HepG2 (cell line): ENCODE results near the gene KCNJ4. TPM values are rescaled to one million over a fixed set of nuclear protein-coding genes. Genes with fewer than 3 reads are reported as not detected.
"Not testable (repeated sequence)": the region's sequence is repeated elsewhere in the genome, so short reads cannot be mapped to it uniquely, and the experiment has no call there.

Experiments
- ATAC-seq: fragments of 200-7000 bp; cut with Tn5 transposase; 3 replicates; pipeline ENCODE4 v1.9.1; 2020; ENCODE audit warnings: mild to moderate bottlenecking, moderate library complexity
- BruUV-seq: library from RNA; stranded (reverse); fragments of 400-500 nt; replicated peaks from 2 replicates; lab custom pipeline; 2021; lab: Mats Ljungman, UMichigan
- CTCF ChIA-PET: fragments of 300-600 bp; formaldehyde crosslinking; extraction: SDS; loops from one replicate; lab custom pipeline; 2021; ENCODE audit warnings: low total read pairs, inconsistent platforms, low intra/inter-chr PET ratio; lab: Yijun Ruan, JAX
- POLR2A ChIA-PET: fragments of 350-600 bp; sonication (Branson Sonifier 250); formaldehyde crosslinking; loops from one replicate; lab custom pipeline; 2020; ENCODE audit warnings: antibody characterized with exemption, inconsistent platforms; lab: Yijun Ruan, JAX
- DNase-seq: peaks from one replicate; pipeline ENCODE4 v3.0.0-alpha.2; 2015; ENCODE audit warnings: low spot score
- FAIRE-seq: peaks from 3 replicates; lab custom pipeline; 2011; peaks lifted over from hg19 to GRCh38; lab: Jason Lieb, UNC
- H2AFZ ChIP-seq: one replicate; pipeline ENCODE4 v1.6.1; 2011; ENCODE audit warnings: low read length, inconsistent platforms
- H3K27ac ChIP-seq: fragments of 300-600 bp; 3 replicates; pipeline ENCODE4 v1.8.0; 2011; ENCODE audit warnings: mixed run types, mild to moderate bottlenecking, mixed read lengths, low read length, inconsistent platforms; ENCODE audit not compliant: insufficient read depth; ENCODE audit errors: extremely low read length
- H3K27me3 ChIP-seq, 2 experiments: fragments of 200-600 bp in 1 of 2; 2 replicates in 1 of 2; 3 replicates in 1 of 2; pipeline versions ENCODE4 v1.6.0 to v1.8.0; 2011; ENCODE audit warnings: low read length in 2 of 2, mild to moderate bottlenecking in 2 of 2, moderate library complexity in 2 of 2, inconsistent platforms in 1 of 2; ENCODE audit not compliant: insufficient read depth in 2 of 2, control insufficient read depth in 1 of 2
- H3K36me3 ChIP-seq, 2 experiments: fragments of 200-600 bp in 1 of 2; replicated peaks in 1 of 2; 2 replicates in 1 of 2; 3 replicates in 1 of 2; pipeline versions ENCODE4 v1.5.1 to v1.8.0; 2011; ENCODE audit warnings: low read length in 2 of 2, inconsistent platforms in 1 of 2; ENCODE audit not compliant: insufficient read depth in 2 of 2, control insufficient read depth in 1 of 2
- H3K4me1 ChIP-seq: 2 replicates; pipeline ENCODE4 v1.5.1; 2012; ENCODE audit warnings: low read length, inconsistent platforms; ENCODE audit not compliant: insufficient read depth
- H3K4me2 ChIP-seq: 2 replicates; pipeline ENCODE4 v1.6.0; 2011; ENCODE audit warnings: low read depth, low read length, inconsistent platforms
- H3K4me3 ChIP-seq, 3 experiments: fragments of 200-600 bp in 1 of 3; sonication (generic), shearing (Covaris generic) in 1 of 3; replicated peaks in 1 of 3; 2 replicates each; pipeline ENCODE4 v1.5.1; 2011 to 2016; ENCODE audit warnings: low read length in 3 of 3, inconsistent platforms in 2 of 3, low read depth in 2 of 3, mild to moderate bottlenecking in 2 of 3, control low read depth in 1 of 3, mixed read lengths in 1 of 3; ENCODE audit not compliant: insufficient read depth in 1 of 3
- H3K79me2 ChIP-seq: one replicate; pipeline ENCODE4 v1.6.1; 2011; ENCODE audit warnings: low read length, inconsistent platforms; ENCODE audit not compliant: insufficient read depth
- H3K9ac ChIP-seq: 2 replicates; pipeline ENCODE4 v1.6.0; 2011; ENCODE audit warnings: mild to moderate bottlenecking, low read depth, low read length, inconsistent platforms; ENCODE audit not compliant: insufficient read depth
- H3K9me3 ChIP-seq: 2 replicates; pipeline ENCODE4 v1.5.1; 2012; ENCODE audit warnings: mild to moderate bottlenecking, low read length
- H4K20me1 ChIP-seq: 2 replicates; pipeline ENCODE4 v1.6.0; 2011; ENCODE audit warnings: inconsistent platforms, mild to moderate bottlenecking, low read length, moderate library complexity; ENCODE audit not compliant: insufficient read depth
- MAFF ChIP-seq: IDR thresholded peaks from 2 replicates; pipeline ENCODE4 v1.6.1; 2011; ENCODE audit warnings: low read depth, low read length, improper control_type of control experiment
- MAFK ChIP-seq, 2 experiments: IDR thresholded peaks in 1 of 2; conservative IDR thresholded peaks in 1 of 2; 2 replicates each; pipeline ENCODE4 v1.6.1; 2011; ENCODE audit warnings: improper control_type of control experiment in 2 of 2, low read length in 2 of 2
- WGBS: methylation state at CpG from one replicate; pipeline ENCODE4 v1.1.6; 2017; ENCODE audit warnings: low lambda C conversion rate; 5-methylcytosine and 5-hydroxymethylcytosine counted together
- in situ Hi-C: cut with HindIII; loops from 2 replicates; pipeline ENCODE4 v1.10.0; 2017; ENCODE audit warnings: low pct_unique_long_range_greater_than_20kb; ENCODE audit not compliant: extremely low pct_ligation_motif_present
- intact Hi-C: fragments of 100-400 bp; cut with micrococcal nuclease; formaldehyde crosslinking; loops from one replicate; pipeline ENCODE4 v1.10.0; 2022; ENCODE audit not compliant: unreplicated experiment
- polyA plus RNA-seq, 8 experiments: library from polyadenylated mRNA; depleted of rRNA in 3 of 8; stranded (reverse) in 7 of 8; unstranded in 1 of 8; fragments of >200 nt; fragmentation: Illumina TruSeq in 4 of 8; extraction: Trizol in 4 of 8; gene quantifications; 2 replicates each; pipeline versions ENCODE4 v1.2.1 to v1.2.3, GENCODE V29; 2011 to 2016; ENCODE audit warnings: low read depth in 4 of 8, missing spikeins in 1 of 8, mixed read lengths in 1 of 8; ENCODE audit not compliant: insufficient read depth in 1 of 8
- total RNA-seq, 5 experiments: library from RNA; depleted of rRNA; stranded (reverse); fragments of >200 nt; fragmentation: Illumina TruSeq; extraction: Trizol; gene quantifications; 2 replicates each; pipeline ENCODE4 v1.2.3, GENCODE V29; 2016; ENCODE audit warnings: low read depth in 1 of 5

KCNJ4 gene
- total and polyA plus RNA-seq, 2 of the 13 experiments (the other 11 are each of a cell fraction or from before 2014, with no cell fraction given): not detected

DNA sequence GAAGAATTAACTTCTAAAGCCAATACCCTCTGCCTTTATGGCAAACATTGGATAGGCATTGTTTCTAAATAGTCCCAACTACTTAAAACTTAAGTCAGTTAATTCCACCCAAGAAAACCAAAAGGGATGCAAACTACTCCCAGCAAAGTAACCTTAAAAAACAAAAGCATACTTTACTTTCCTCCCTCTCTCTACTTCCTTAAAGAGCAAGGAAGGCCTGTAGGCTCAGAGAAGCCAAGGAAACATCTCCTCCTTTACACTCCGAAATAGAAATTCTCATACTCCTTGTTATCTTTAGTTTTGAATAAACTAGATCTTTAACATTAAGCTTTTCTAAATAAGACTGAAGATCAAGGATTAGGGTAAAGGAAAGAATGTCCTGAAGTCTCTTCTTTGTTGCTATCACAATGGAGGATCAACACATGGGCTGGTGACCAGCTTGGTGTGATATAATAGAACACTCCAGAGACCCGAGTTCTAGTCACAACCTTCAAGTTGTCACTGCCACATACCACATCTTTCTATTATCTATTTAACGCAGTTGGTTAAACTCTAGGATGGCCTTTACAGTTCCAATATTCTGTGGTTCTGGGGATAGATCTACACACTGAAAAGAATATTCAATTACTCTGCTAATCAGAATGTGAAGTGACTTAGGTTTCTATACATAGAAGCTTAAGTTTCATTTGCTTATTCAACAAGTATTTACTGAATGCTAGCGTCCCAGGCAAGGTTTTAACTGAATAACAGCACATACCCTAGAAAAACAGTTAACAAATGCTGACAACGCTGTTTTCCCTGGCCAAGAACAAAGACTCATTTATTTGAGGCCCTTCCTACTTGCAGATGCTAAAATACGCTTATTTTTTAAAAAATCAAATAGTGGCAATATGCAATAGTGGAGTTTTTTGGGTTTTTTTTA lies 66.2 kb downstream of the KCNJ4 start:
- CTCF ChIA-PET, FAIRE-seq, in situ Hi-C loops: not testable (repeated sequence)

DNA sequence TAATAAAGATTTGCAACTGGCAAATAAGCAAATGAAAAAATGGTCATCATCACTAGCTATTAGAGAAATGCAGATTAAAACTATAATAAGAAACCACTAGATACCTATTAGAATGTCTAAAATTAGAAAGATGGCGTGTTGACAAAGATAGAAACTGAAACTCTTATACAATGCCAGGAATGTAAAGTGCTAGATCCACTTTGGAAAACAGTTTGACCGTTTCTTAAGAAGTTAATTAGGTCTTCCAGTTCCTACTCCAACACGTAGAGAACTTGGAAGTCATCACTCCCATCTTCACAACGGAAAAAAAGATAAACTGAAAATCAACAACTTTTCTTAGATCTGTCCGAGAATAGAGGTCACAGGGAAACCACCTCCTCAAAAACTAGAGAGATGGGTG lies 68.1 kb downstream of the KCNJ4 start:
- POLR2A ChIA-PET, intact Hi-C loops, in situ Hi-C loops, H3K4me2 ChIP-seq, H3K36me3 ChIP-seq, H3K4me3 ChIP-seq, H3K79me2 ChIP-seq, H3K27me3 ChIP-seq, BruUV-seq, CTCF ChIA-PET, H3K27ac ChIP-seq, H3K9ac ChIP-seq, ATAC-seq, H3K9me3 ChIP-seq, H4K20me1 ChIP-seq, FAIRE-seq, H3K4me1 ChIP-seq, H2AFZ ChIP-seq, DNase-seq: not testable (repeated sequence)
- 93% methylated on average over 5 of the region's 5 CpGs for WGBS

More for the DNA sequence above, 66.2 kb downstream of the KCNJ4 start:
- H3K9ac ChIP-seq, H3K36me3 ChIP-seq, H3K27me3 ChIP-seq, H4K20me1 ChIP-seq, H3K4me3 ChIP-seq, H3K4me1 ChIP-seq, H3K4me2 ChIP-seq, intact Hi-C loops, DNase-seq, H2AFZ ChIP-seq, H3K27ac ChIP-seq, ATAC-seq, BruUV-seq, POLR2A ChIA-PET, H3K9me3 ChIP-seq: not testable (repeated sequence)
- H3K79me2 ChIP-seq: peaks cover 16% of the 10 kb centered on the region
- WGBS: 87% methylated on average over 6 of the region's 6 CpGs
- TF ChIP-seq MAFK (conservative IDR thresholded peaks at IDR 0.05 in 1 of 2, IDR thresholded peaks at IDR 0.05 in 1 of 2; ENCODE audit: low read length in 2 of 2) (peak; percentile 49 to 63; a peak in 2 of 4 replicates), MAFF (peak; percentile 47; the same call in 1 of the 2 replicates)
